Measurements from ENCODE around the gene TMEM222. TPM values are rescaled to one million over a fixed set of nuclear protein-coding genes. Genes with fewer than 3 reads are reported as not detected.

The TMEM222 gene
- total RNA-seq, 6 experiments from 2014 or later: 41.3 to 54.6 (median 46.1) TPM

GRCh38 chr1:27298632-27299384 lies 23.2 kb upstream of the TMEM222 start:
- Mint-ChIP-seq H3K36me3 (ENCODE audit: low read depth) (no peaks in the 10 kb centered on the region), H3K9me3 (no peaks in the 10 kb centered on the region), H3K4me1 (ENCODE audit: low read depth) (peaks cover 44% of the 10 kb centered on the region), H3K27ac (peak overlapping the region; percentile 98), H3K4me3 (peak overlapping the region; percentile 51), H3K27me3 (ENCODE audit: insufficient read depth) (peaks cover 1% of the 10 kb centered on the region)
- TF ChIP-seq CTCF (IDR thresholded peaks at IDR 0.05): no peak
- DNase-seq: no peak

- TF ChIP-seq CTCF (IDR thresholded peaks at IDR 0.05): no peak
- Mint-ChIP-seq H3K4me3 (peak overlapping the region; percentile 51), H3K27me3 (ENCODE audit: insufficient read depth) (peaks cover 1% of the 10 kb centered on the region), H3K27ac (peak overlapping the region; percentile 98), H3K4me1 (ENCODE audit: low read depth) (peaks cover 44% of the 10 kb centered on the region), H3K9me3 (no peaks in the 10 kb centered on the region), H3K36me3 (ENCODE audit: low read depth) (no peaks in the 10 kb centered on the region)
- DNase-seq: peak; percentile 100
Measured at GRCh38 chr1:27299385-27300271, 22.3 kb upstream of the TMEM222 start.

- peaks cover 44% of the 10 kb centered on the region for H3K4me1 Mint-ChIP-seq (ENCODE audit: low read depth)
- peak; percentile 82 for DNase-seq
- H3K9me3 Mint-ChIP-seq: no peaks in the 10 kb centered on the region
- peaks cover 1% of the 10 kb centered on the region for H3K27me3 Mint-ChIP-seq (ENCODE audit: insufficient read depth)
- peak overlapping the region; percentile 51 for H3K4me3 Mint-ChIP-seq
- TF ChIP-seq CTCF (IDR thresholded peaks at IDR 0.05): peak; percentile 100
- peak overlapping the region; percentile 98 for H3K27ac Mint-ChIP-seq
- H3K36me3 Mint-ChIP-seq (ENCODE audit: low read depth): no peaks in the 10 kb centered on the region
Measured at GRCh38 chr1:27300341-27301051, 21.5 kb upstream of the TMEM222 start.

GRCh38 chr1:27301052-27301422 lies 20.9 kb upstream of the TMEM222 start:
- peak overlapping the region; percentile 98 for H3K27ac Mint-ChIP-seq

More at GRCh38 chr1:27301052-27301422, 20.9 kb upstream of the TMEM222 start:
- Mint-ChIP-seq H3K4me1 (ENCODE audit: low read depth) (peaks cover 44% of the 10 kb centered on the region), H3K27me3 (ENCODE audit: insufficient read depth) (peaks cover 1% of the 10 kb centered on the region), H3K9me3 (no peaks in the 10 kb centered on the region), H3K36me3 (ENCODE audit: low read depth) (no peaks in the 10 kb centered on the region), H3K4me3 (peak overlapping the region; percentile 51; the same call in 1 of the 2 replicates)
- no peak; the same call in none of the 2 replicates for TF ChIP-seq CTCF (IDR thresholded peaks at IDR 0.05)
- no peak for DNase-seq
